Esophagus muscularis mucosa (tissue), 4 donors: ENCODE measurements around the gene CTDP1. TPM values are rescaled to one million over a fixed set of nuclear protein-coding genes. Genes with fewer than 3 reads are reported as not detected.

Experiments
- DNase-seq: peaks from one replicate; pipeline ENCODE4 v3.0.0-alpha.2; 2017; ENCODE audit errors: extremely low spot score
- H3K27ac ChIP-seq, 4 donors: fragments of 200-600 bp; sonication (generic); replicated peaks in 1 of 4; 1 replicate in 3 of 4; 2 replicates in 1 of 4; pipeline ENCODE4 v1.5.1; 2016 to 2019; ENCODE audit warnings: mild to moderate bottlenecking in 1 of 4
- H3K27me3 ChIP-seq, 4 donors: fragments of 200-600 bp; sonication (generic); one replicate each; pipeline versions ENCODE4 v1.5.1 to v1.6.0; 2016 to 2019
- H3K36me3 ChIP-seq, 4 donors: fragments of 200-600 bp; sonication (generic); one replicate each; pipeline ENCODE4 v1.5.1; 2016 to 2019
- H3K4me1 ChIP-seq, 4 donors: fragments of 200-600 bp; sonication (generic); one replicate each; pipeline ENCODE4 v1.5.1; 2016 to 2019
- H3K4me3 ChIP-seq, 4 donors: fragments of 200-600 bp; sonication (generic); 1 replicate in 2 of 4; 2 replicates in 2 of 4; pipeline ENCODE4 v1.5.1; 2016 to 2019; ENCODE audit warnings: mild to moderate bottlenecking in 4 of 4, moderate library complexity in 1 of 4
- H3K9me3 ChIP-seq, 4 donors: fragments of 200-600 bp; sonication (generic); 1 replicate in 3 of 4; 2 replicates in 1 of 4; pipeline ENCODE4 v1.5.1; 2016 to 2019
- EP300 ChIP-seq: sonication (generic); formaldehyde crosslinking; IDR thresholded peaks from one replicate; pipeline ENCODE4 v1.6.1; 2017; ENCODE audit warnings: antibody characterized with exemption
- POLR2A ChIP-seq: fragments of 450-650 bp; IDR thresholded peaks from one replicate; pipeline ENCODE4 v1.6.1; 2017; ENCODE audit warnings: antibody characterized with exemption, moderate library complexity, mild to moderate bottlenecking, low read depth
- POLR2AphosphoS5 ChIP-seq, 2 donors: sonication (generic); formaldehyde crosslinking; IDR thresholded peaks; one replicate each; pipeline ENCODE4 v1.6.1; 2017; ENCODE audit warnings: antibody characterized with exemption in 2 of 2
- WGBS: methylation state at CpG from one replicate; pipeline ENCODE4 v1.1.5; 2018; 5-methylcytosine and 5-hydroxymethylcytosine counted together
- intact Hi-C: fragments of 100-400 bp; cut with DNase I; formaldehyde crosslinking; loops from one replicate; pipeline ENCODE4 v1.15.1; 2023
- total RNA-seq, 4 donors: library from RNA; depleted of rRNA; stranded (reverse); fragments of >200 nt; gene quantifications; one replicate each; pipeline versions ENCODE4 v1.1.0 to v1.2.1, GENCODE V29; 2016
- TF ChIP-seq, protein P1 (sequence below), 3 experiments: fragments of 200-600 bp in 2 of 3; fragments of 450-650 bp in 1 of 3; sonication (generic) in 2 of 3; IDR thresholded peaks; one replicate each; pipeline ENCODE4 v1.5.1; 2017 to 2019; ENCODE audit warnings: antibody characterized with exemption in 3 of 3, mild to moderate bottlenecking in 2 of 3, moderate library complexity in 1 of 3

CTDP1 gene
- total RNA-seq, 4 donors from 2014 or later = 22.0 to 28.5 (median 24.5) TPM

DNA sequence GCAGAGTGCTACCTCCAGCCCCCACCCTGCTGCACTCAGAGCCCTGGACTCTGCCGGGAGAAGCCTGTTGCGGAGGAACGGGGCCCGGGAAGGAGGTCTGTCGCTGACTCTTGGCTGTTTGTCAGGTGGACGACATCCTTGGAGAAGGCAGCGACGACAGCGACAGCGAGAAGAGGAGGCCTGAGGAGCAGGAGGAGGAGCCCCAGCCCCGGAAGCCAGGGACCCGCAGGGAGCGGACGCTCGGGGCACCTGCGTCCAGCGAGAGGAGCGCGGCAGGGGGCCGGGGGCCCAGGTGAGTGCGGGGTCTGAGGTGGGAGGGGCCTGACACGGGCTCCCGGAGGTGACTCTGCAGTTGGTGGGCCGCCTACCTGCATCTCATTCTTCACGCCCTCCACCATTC is 56.6 kb downstream of the CTDP1 start:
- Histone ChIP-seq H3K27me3 (no peaks in the 10 kb centered on the region), H3K27ac (no peak overlapping the region), H3K4me1 (no peaks in the 10 kb centered on the region), H3K9me3 (peaks cover 0 to 12% (median 3%) of the 10 kb centered on the region in 4 donors), H3K4me3 (no peak overlapping the region), H3K36me3 (peaks cover 40 to 92% (median 83%) of the 10 kb centered on the region in 4 donors)
- DNase-seq = no peak
- TF ChIP-seq EP300 (no peak), POLR2A (no peak), POLR2AphosphoS5 (IDR thresholded peaks at IDR 0.05) (no peak)
- TF ChIP-seq, protein P1, sequence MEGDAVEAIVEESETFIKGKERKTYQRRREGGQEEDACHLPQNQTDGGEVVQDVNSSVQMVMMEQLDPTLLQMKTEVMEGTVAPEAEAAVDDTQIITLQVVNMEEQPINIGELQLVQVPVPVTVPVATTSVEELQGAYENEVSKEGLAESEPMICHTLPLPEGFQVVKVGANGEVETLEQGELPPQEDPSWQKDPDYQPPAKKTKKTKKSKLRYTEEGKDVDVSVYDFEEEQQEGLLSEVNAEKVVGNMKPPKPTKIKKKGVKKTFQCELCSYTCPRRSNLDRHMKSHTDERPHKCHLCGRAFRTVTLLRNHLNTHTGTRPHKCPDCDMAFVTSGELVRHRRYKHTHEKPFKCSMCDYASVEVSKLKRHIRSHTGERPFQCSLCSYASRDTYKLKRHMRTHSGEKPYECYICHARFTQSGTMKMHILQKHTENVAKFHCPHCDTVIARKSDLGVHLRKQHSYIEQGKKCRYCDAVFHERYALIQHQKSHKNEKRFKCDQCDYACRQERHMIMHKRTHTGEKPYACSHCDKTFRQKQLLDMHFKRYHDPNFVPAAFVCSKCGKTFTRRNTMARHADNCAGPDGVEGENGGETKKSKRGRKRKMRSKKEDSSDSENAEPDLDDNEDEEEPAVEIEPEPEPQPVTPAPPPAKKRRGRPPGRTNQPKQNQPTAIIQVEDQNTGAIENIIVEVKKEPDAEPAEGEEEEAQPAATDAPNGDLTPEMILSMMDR (IDR thresholded peaks at IDR 0.05) = no peak
- WGBS = 91% methylated on average over 25 of the region's 25 CpGs
- intact Hi-C loops = no loop called here

DNA sequence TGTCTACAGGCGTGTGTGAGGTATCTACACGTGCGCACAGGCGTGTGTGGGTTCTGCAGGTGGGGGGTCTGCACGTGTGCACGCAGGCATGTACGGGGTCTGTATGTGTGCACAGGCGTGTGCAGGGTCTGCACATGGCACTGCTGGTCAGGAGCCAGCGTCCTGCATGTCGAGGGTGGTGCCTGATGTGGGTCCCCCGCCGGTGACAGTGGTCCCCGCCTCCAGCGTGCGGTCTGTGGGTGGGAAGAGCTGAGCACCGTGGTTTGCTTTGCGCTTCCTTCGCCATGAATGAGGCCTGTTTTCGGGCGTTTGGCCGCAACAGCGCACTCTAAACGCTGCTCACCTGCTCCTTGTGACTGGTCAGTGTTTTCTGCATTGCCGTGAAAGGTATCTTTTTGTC is 57.2 kb downstream of the CTDP1 start:
- intact Hi-C loops = no loop called here
- no peak for DNase-seq
- WGBS = 97% methylated on average over 16 of the region's 24 CpGs

DNA sequence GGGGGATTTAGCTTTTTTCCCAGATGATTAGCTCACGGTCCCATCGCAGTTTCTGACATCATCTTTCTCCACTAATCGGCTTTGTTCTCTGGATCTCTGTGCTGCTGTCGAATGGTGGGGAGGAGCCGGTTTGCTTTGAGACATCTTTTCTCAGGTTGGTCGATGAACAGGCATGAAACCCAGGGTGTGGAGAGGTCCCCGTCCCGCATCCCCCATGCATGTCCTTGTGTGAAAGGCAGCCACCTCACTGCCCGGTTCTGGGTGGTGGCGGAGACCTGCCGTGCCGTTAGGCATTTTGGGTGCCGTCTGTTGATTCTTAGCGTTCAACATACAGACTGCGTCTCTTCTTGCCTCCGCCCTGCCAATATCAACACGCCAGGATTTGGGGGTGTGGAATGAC is 57.8 kb downstream of the CTDP1 start:
- no peak overlapping the region for H3K27ac ChIP-seq
- intact Hi-C loops = no loop called here
- WGBS = 94% methylated on average over 17 of the region's 17 CpGs
- peaks cover 0 to 3% (median 0%) of the 10 kb centered on the region in 4 donors for H3K9me3 ChIP-seq
- DNase-seq = no peak
- H3K4me1 ChIP-seq = no peaks in the 10 kb centered on the region
- no peak overlapping the region for H3K4me3 ChIP-seq
- H3K27me3 ChIP-seq = no peaks in the 10 kb centered on the region
- H3K36me3 ChIP-seq = peaks cover 37 to 94% (median 85%) of the 10 kb centered on the region in 4 donors
- no peak for TF ChIP-seq POLR2A

More for the DNA sequence above, 57.2 kb downstream of the CTDP1 start:
- no peak overlapping the region for H3K27ac ChIP-seq
- no peak for TF ChIP-seq POLR2A
- TF ChIP-seq POLR2AphosphoS5 (IDR thresholded peaks at IDR 0.05) = no peak
- TF ChIP-seq, protein P1 (IDR thresholded peaks at IDR 0.05) = no peak
- no peak for TF ChIP-seq EP300
- H3K36me3 ChIP-seq = peaks cover 37 to 92% (median 82%) of the 10 kb centered on the region in 4 donors
- peaks cover 0 to 6% (median 1%) of the 10 kb centered on the region in 4 donors for H3K9me3 ChIP-seq
- no peak overlapping the region for H3K4me3 ChIP-seq
- H3K27me3 ChIP-seq = no peaks in the 10 kb centered on the region
- no peaks in the 10 kb centered on the region for H3K4me1 ChIP-seq

DNA sequence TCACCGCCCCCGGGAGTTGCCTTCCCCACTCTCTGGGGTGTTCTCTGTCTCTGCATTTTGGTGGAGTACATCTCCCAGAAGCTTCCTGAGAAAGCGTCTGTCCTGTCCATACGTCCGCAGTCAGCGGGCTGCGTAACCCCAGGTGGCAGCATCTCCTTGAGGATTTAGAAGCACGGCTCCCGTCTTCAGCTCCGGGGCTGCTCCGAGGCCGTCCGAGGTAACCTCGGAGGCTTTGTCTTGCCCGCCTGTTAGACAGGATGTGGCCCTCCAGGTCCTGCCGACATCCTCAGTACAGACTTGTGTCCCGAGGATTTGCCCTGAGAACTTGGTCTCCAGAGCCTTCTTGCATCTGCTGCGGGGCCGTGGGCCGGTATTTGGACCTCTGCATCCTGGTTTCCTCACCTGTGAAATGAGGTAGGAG is 58.4 kb downstream of the CTDP1 start:
- H3K36me3 ChIP-seq = peaks cover 37 to 93% (median 87%) of the 10 kb centered on the region in 4 donors
- WGBS = 85% methylated on average over 18 of the region's 20 CpGs
- intact Hi-C loops = no loop called here
- no peaks in the 10 kb centered on the region for H3K27me3 ChIP-seq
- no peak overlapping the region for H3K4me3 ChIP-seq
- peaks cover 0 to 3% (median 0%) of the 10 kb centered on the region in 4 donors for H3K9me3 ChIP-seq
- DNase-seq = no peak
- H3K4me1 ChIP-seq = no peaks in the 10 kb centered on the region
- no peak overlapping the region for H3K27ac ChIP-seq
- TF ChIP-seq EP300 (no peak), POLR2AphosphoS5 (IDR thresholded peaks at IDR 0.05) (no peak), POLR2A (no peak)
- TF ChIP-seq, protein P1 (IDR thresholded peaks at IDR 0.05) = no peak

DNA sequence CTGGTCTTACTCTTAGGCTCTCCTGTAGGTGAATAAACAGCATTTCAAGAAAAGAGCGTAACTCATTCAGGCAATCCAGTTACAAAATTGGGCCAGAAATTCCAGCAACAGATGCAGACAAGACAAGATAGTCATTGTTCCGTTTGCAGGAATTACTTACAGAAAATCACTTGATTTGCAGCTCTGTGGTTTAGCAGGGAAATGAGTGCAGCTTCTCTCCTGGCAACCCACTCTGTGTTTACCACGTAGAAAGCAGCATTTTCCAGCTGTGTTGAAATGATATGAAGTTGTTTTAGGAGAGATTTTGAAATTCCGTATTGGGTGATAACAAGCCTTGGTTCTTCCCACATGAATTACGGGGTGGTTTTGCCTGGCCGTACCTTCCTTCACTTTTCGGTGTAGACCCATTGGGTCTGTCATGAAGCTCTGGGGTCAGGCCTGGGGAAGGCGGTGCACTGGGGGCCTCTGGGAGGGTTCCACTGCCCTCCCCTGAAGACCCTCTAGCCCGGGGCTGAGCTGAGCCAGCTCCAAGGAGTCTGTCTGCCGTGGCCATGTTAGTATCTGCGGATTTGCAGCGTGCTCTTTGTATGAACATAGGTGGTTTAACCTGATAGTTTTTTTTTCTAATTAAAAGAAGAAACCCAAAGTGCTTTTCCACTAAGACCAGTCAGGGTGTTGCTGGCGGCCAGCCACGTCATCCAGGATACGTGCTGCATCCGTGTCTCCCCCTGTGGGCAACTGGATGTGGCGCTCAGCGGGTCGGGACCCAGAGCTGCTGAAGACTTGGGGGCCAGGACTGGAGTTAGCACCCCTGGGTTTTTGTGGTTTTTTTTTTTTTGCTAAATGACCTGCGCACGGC is 59.2 kb downstream of the CTDP1 start:
- DNase-seq = no peak
- Histone ChIP-seq H3K4me3 (no peak overlapping the region), H3K27me3 (no peaks in the 10 kb centered on the region), H3K27ac (no peak overlapping the region), H3K9me3 (no peaks in the 10 kb centered on the region), H3K4me1 (no peaks in the 10 kb centered on the region), H3K36me3 (peaks cover 31 to 89% (median 85%) of the 10 kb centered on the region in 4 donors)
- 90% methylated on average over 21 of the region's 21 CpGs for WGBS
- TF ChIP-seq EP300 = no peak
- TF ChIP-seq POLR2AphosphoS5 (IDR thresholded peaks at IDR 0.05) = no peak
- no peak for TF ChIP-seq POLR2A
- TF ChIP-seq, protein P1 (IDR thresholded peaks at IDR 0.05) = no peak
- intact Hi-C loops = no loop called here
